Activated T-helper 1 cell treated with anti-CD3 and anti-CD28 coated beads, Interleukin-12 subunit alpha, Interleukin-12 subunit beta, Interleukin-2, Interleukin-4 antibody, amounts not matched to agents 30 ng/mL and 10 ng/mL and 1 ng/mL, durations not matched to agents 14 hours and 24 hours and 36 hours (primary cell): ENCODE results near the gene ASXL2. TPM values are rescaled to one million over a fixed set of nuclear protein-coding genes. Genes with fewer than 3 reads are reported as not detected.
A peak's percentile ranks its signal among the peaks of the same experiment; 100 is the strongest.
"Not testable (repeated sequence)": the region's sequence is repeated elsewhere in the genome, so short reads cannot be mapped to it uniquely, and the experiment has no call there.

Experiments used
- DNase-seq: peaks from one replicate; pipeline ENCODE4 v3.0.0; 2021; ENCODE audit warnings: low spot score
- H3K27ac Mint-ChIP-seq: one replicate; pipeline ENCODE4 v1.8.0; 2021; ENCODE audit warnings: mild to moderate bottlenecking, mixed read lengths
- H3K27me3 Mint-ChIP-seq: one replicate; pipeline ENCODE4 v1.8.0; 2022; ENCODE audit warnings: mild to moderate bottlenecking, moderate library complexity, mixed read lengths; ENCODE audit not compliant: insufficient read depth
- H3K36me3 Mint-ChIP-seq: one replicate; pipeline ENCODE4 v1.8.0; 2021; ENCODE audit warnings: low read depth, mixed read lengths
- H3K4me1 Mint-ChIP-seq: one replicate; pipeline ENCODE4 v1.8.0; 2021; ENCODE audit warnings: low read depth, mixed read lengths
- H3K4me3 Mint-ChIP-seq: one replicate; pipeline ENCODE4 v1.8.0; 2021; ENCODE audit warnings: mild to moderate bottlenecking, moderate library complexity, mixed read lengths
- H3K9me3 Mint-ChIP-seq: one replicate; pipeline ENCODE4 v1.8.0; 2021; ENCODE audit warnings: mixed read lengths
- intact Hi-C: fragments of 100-400 bp; cut with micrococcal nuclease; formaldehyde crosslinking; loops from one replicate; pipeline ENCODE4 v1.15.1; 2024
- total RNA-seq: library from RNA; stranded (reverse); gene quantifications from 2 replicates; pipeline ENCODE4 v1.2.3, GENCODE V29; 2022

ASXL2 gene
- total RNA-seq, 1 donor from 2014 or later = 48.9 TPM

GRCh38 chr2:25726522-25726921 lies 151.8 kb downstream of the ASXL2 start:
- DNase-seq = no peak
- no peak overlapping the region for H3K4me3 Mint-ChIP-seq
- intact Hi-C loops = no loop called here
- no peak overlapping the region for H3K27ac Mint-ChIP-seq
- peaks cover 2% of the 10 kb centered on the region for H3K27me3 Mint-ChIP-seq
- H3K4me1 Mint-ChIP-seq = no peaks in the 10 kb centered on the region
- no peaks in the 10 kb centered on the region for H3K36me3 Mint-ChIP-seq
- H3K9me3 Mint-ChIP-seq = no peaks in the 10 kb centered on the region

DNA sequence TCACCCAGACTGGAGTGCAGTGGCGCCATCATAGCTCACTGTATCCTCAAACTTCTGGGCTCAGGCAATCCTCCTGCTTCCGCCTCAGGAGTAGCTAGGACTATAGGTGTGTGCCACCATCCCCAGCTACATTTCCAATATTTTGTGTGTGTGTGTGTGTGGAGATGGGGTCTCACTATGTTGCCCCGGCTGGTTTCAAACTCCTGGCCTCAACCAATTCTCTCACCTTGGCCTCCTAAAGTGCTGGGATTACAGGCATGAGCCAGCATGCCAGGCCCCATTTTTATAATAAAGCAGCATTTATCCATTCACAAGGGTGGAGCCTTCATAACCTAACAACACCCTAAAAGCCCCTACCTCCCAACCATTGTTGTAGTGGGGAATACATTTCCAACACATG lies 152.4 kb downstream of the ASXL2 start:
- intact Hi-C loops = no loop called here
- Mint-ChIP-seq H3K4me1 (no peaks in the 10 kb centered on the region), H3K27me3 (peaks cover 2% of the 10 kb centered on the region), H3K27ac (no peak overlapping the region), H3K4me3 (no peak overlapping the region), H3K36me3 (no peaks in the 10 kb centered on the region), H3K9me3 (no peaks in the 10 kb centered on the region)
- DNase-seq = no peak

DNA sequence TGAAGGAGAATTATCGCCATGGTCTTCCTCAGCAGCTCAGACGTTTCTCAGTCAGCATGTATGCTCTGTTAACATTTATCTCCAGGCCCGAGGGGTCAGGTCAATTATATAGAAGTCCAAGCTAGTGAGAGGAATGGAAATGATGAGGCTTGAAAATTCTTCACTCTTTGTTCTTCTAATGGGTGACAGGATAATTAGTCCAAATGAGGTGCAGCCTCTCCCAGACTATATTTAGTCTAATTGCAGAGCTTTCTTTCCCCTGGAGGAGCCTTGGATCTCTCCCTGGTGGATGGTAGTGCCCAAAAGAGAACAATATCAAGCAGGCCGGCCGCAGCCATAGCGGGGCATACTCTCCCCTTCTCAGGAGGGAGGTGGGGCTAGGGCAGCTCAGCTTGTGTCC lies 153.5 kb downstream of the ASXL2 start:
- Mint-ChIP-seq H3K27ac (no peak overlapping the region), H3K4me1 (no peaks in the 10 kb centered on the region), H3K36me3 (no peaks in the 10 kb centered on the region), H3K9me3 (no peaks in the 10 kb centered on the region), H3K4me3 (no peak overlapping the region), H3K27me3 (peaks cover 2% of the 10 kb centered on the region)
- intact Hi-C loops = no loop called here
- no peak for DNase-seq

- no peak for DNase-seq
- H3K4me3 Mint-ChIP-seq = no peak overlapping the region
- no peaks in the 10 kb centered on the region for H3K9me3 Mint-ChIP-seq
- no peak overlapping the region for H3K27ac Mint-ChIP-seq
- H3K4me1 Mint-ChIP-seq = peaks cover 5% of the 10 kb centered on the region
- intact Hi-C loops = no loop called here
- no peaks in the 10 kb centered on the region for H3K36me3 Mint-ChIP-seq
- H3K27me3 Mint-ChIP-seq = peaks cover 2% of the 10 kb centered on the region
Measured at GRCh38 chr2:25722224-25722623, 156.1 kb downstream of the ASXL2 start.

GRCh38 chr2:25720575-25720974 lies 157.7 kb downstream of the ASXL2 start:
- intact Hi-C loops = no loop called here
- Mint-ChIP-seq H3K27me3 (peaks cover 2% of the 10 kb centered on the region), H3K9me3 (no peaks in the 10 kb centered on the region), H3K36me3 (no peaks in the 10 kb centered on the region), H3K27ac (no peak overlapping the region), H3K4me3 (no peak overlapping the region), H3K4me1 (peaks cover 5% of the 10 kb centered on the region)
- no peak for DNase-seq

DNA sequence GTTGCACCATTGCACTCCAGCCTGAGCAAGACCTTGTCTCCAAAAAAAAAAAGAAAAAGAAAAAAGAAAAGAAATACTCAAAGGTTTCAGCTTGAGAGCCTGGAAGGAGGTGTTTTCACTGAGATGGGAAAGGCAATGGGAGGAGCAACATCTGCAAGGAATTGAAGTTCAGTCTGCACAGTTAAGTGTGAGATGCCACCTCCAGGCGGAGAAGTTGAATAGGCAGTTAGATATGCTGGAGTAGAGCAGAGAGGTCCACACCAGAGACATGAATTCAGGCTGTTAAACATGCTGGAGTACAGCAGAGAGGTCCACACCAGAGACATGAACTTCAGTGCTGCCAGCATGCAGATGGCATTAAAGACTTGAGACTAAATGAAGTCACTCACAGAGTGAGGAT lies 163.5 kb downstream of the ASXL2 start:
- H3K36me3 Mint-ChIP-seq = no peaks in the 10 kb centered on the region
- H3K9me3 Mint-ChIP-seq = no peaks in the 10 kb centered on the region
- no peak overlapping the region for H3K27ac Mint-ChIP-seq
- peaks cover 22% of the 10 kb centered on the region for H3K4me1 Mint-ChIP-seq
- no peak for DNase-seq
- intact Hi-C loops = no loop called here
- no peak overlapping the region for H3K4me3 Mint-ChIP-seq
- H3K27me3 Mint-ChIP-seq = peaks cover 14% of the 10 kb centered on the region

GRCh38 chr2:25712455-25712854 lies 165.8 kb downstream of the ASXL2 start:
- DNase-seq = no peak
- intact Hi-C loops = no loop called here
- peaks cover 19% of the 10 kb centered on the region for H3K27me3 Mint-ChIP-seq
- H3K27ac Mint-ChIP-seq = no peak overlapping the region
- no peaks in the 10 kb centered on the region for H3K36me3 Mint-ChIP-seq
- no peaks in the 10 kb centered on the region for H3K9me3 Mint-ChIP-seq
- no peak overlapping the region for H3K4me3 Mint-ChIP-seq
- H3K4me1 Mint-ChIP-seq = peaks cover 25% of the 10 kb centered on the region

- no peak overlapping the region for H3K27ac Mint-ChIP-seq
- peaks cover 25% of the 10 kb centered on the region for H3K4me1 Mint-ChIP-seq
- peaks cover 19% of the 10 kb centered on the region for H3K27me3 Mint-ChIP-seq
- no peaks in the 10 kb centered on the region for H3K36me3 Mint-ChIP-seq
- DNase-seq = no peak
- intact Hi-C loops = no loop called here
- peak overlapping the region; percentile 19 for H3K4me3 Mint-ChIP-seq
- H3K9me3 Mint-ChIP-seq = no peaks in the 10 kb centered on the region
Measured at GRCh38 chr2:25711675-25712354, 166.5 kb downstream of the ASXL2 start.

GRCh38 chr2:25710750-25711149 lies 167.5 kb downstream of the ASXL2 start:
- DNase-seq = no peak
- H3K4me3 Mint-ChIP-seq = no peak overlapping the region
- no peak overlapping the region for H3K27ac Mint-ChIP-seq

DNA sequence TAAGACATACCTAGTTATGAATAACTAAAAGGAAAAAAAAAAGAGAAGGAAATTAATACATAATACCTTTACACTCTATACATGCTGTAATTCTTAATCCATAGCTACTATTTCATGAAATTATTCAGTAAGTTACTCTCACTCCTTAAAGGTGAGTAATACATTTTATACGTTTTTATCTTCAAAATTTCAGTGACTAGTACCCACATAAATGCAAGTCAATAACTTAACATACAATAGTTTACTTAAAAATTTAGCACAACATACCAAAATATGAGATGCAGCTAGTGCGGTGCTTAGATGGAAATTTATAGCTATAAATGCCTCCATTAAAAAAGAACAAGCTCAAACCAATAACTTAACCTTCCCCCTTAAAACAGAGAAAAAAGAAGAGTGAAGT lies 168.9 kb downstream of the ASXL2 start:
- no peaks in the 10 kb centered on the region for H3K9me3 Mint-ChIP-seq
- no peak for DNase-seq

More at GRCh38 chr2:25710750-25711149, 167.5 kb downstream of the ASXL2 start:
- intact Hi-C loops = no loop called here
- H3K4me1 Mint-ChIP-seq = peaks cover 25% of the 10 kb centered on the region
- H3K27me3 Mint-ChIP-seq = peaks cover 19% of the 10 kb centered on the region
- H3K36me3 Mint-ChIP-seq = no peaks in the 10 kb centered on the region
- no peaks in the 10 kb centered on the region for H3K9me3 Mint-ChIP-seq

DNA sequence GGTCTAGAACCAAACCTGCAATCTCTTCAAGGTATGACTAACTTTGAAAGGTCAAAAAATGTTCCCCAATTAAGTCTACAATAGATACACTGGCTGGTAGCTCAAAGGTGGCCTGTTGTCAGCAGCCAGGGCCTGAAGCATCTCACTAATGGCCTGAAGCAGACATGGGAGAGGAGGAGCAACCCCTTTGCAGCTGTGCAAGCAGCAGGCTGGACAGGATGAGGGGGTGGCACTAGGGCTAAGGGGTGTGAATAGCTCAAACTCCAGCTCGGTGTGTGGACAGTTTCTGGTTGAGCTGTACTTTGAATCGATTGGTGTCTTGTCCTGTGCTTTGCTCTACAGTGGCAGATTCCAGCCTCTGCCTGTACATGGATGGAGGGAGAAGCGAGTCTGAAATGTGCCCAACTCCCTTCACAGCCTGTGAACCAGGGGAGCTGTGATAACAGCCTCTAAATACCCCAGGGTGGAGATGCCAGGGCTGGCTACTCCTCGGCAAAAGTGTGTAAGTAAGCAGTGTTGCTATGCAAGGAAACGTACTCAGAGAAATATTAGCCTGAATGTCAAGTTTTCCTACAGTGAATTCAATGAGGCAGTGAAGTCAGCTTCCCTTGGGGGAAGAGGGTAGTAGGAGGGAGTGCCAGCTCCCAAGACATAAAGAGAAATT lies 170.2 kb downstream of the ASXL2 start:
- intact Hi-C loops = no loop called here
- no peaks in the 10 kb centered on the region for H3K9me3 Mint-ChIP-seq
- no peak for DNase-seq
- H3K27ac Mint-ChIP-seq = no peak overlapping the region
- H3K4me3 Mint-ChIP-seq = no peak overlapping the region
- H3K27me3 Mint-ChIP-seq = peaks cover 12% of the 10 kb centered on the region
- H3K36me3 Mint-ChIP-seq = no peaks in the 10 kb centered on the region
- H3K4me1 Mint-ChIP-seq = peaks cover 25% of the 10 kb centered on the region

More for the DNA sequence above, 168.9 kb downstream of the ASXL2 start:
- Mint-ChIP-seq H3K27ac (no peak overlapping the region), H3K27me3 (peaks cover 19% of the 10 kb centered on the region), H3K4me3 (no peak overlapping the region), H3K4me1 (peaks cover 25% of the 10 kb centered on the region), H3K36me3 (no peaks in the 10 kb centered on the region)
- intact Hi-C loops = no loop called here

GRCh38 chr2:25705575-25705974 lies 172.7 kb downstream of the ASXL2 start:
- H3K27ac Mint-ChIP-seq, intact Hi-C loops, H3K4me3 Mint-ChIP-seq, H3K9me3 Mint-ChIP-seq, H3K27me3 Mint-ChIP-seq, DNase-seq, H3K36me3 Mint-ChIP-seq: not testable (repeated sequence)
- H3K4me1 Mint-ChIP-seq = peaks cover 10% of the 10 kb centered on the region

GRCh38 chr2:25701801-25702200 lies 176.5 kb downstream of the ASXL2 start:
- intact Hi-C loops = no loop called here
- no peak for DNase-seq

More at GRCh38 chr2:25701801-25702200, 176.5 kb downstream of the ASXL2 start:
- Mint-ChIP-seq H3K36me3 (no peaks in the 10 kb centered on the region), H3K4me1 (peaks cover 6% of the 10 kb centered on the region), H3K9me3 (no peaks in the 10 kb centered on the region), H3K27me3 (no peaks in the 10 kb centered on the region), H3K4me3 (no peak overlapping the region), H3K27ac (no peak overlapping the region)
